Measurements from ENCODE around the gene RBMY1E. TPM values are rescaled to one million over a fixed set of nuclear protein-coding genes. Genes with fewer than 3 reads are reported as not detected.
"Not testable (repeated sequence)": the region's sequence is repeated elsewhere in the genome, so short reads cannot be mapped to it uniquely, and the experiment has no call there.

Gene RBMY1E
- polyA plus RNA-seq (not detected in 3 replicates), polyA minus RNA-seq (not detected in 3 replicates)
- not detected for polyA plus RNA-seq (2011; ENCODE audit: low read depth)
- not detected in 2 replicates for polyA plus RNA-seq (2011; cell fraction: cytosol; rRNA removed)
- not detected in 2 replicates for polyA plus RNA-seq (2011; cell fraction: nucleus; rRNA removed)
- not detected in 2 replicates for polyA plus RNA-seq (2012; ENCODE audit: low replicate concordance)
- not detected for polyA minus RNA-seq (2011; cell fraction: cytosol; rRNA and poly(A)+ RNA removed)
- polyA minus RNA-seq (2011; cell fraction: nucleus; rRNA and poly(A)+ RNA removed): not detected in 2 replicates

- H3K79me2 ChIP-seq (ENCODE audit: control insufficient read depth, insufficient read depth, low read length); H3K4me2 ChIP-seq (ENCODE audit: control insufficient read depth, extremely low read depth, insufficient read depth, low read depth, low read length); H3K4me1 ChIP-seq (ENCODE audit: control insufficient read depth, extremely low read depth, insufficient read depth, low read length); H3K4me3 ChIP-seq (ENCODE audit: control insufficient read depth in 2 of 3, extremely low read depth in 1 of 3, insufficient read depth in 2 of 3, low read depth in 1 of 3, low read length in 3 of 3); dilution Hi-C loops (cut with MboI; ENCODE audit: extremely low pct_ligation_motif_present, low sequenced_read_pairs); H2AFZ ChIP-seq (ENCODE audit: control insufficient read depth, low read length); H3K9ac ChIP-seq (ENCODE audit: control insufficient read depth, extremely low read depth, insufficient read depth, low read length); H4K20me1 ChIP-seq (ENCODE audit: control insufficient read depth, extremely low read depth, insufficient read depth, low read length); H3K36me3 ChIP-seq (ENCODE audit: control insufficient read depth in 2 of 2, extremely low read depth in 1 of 2, insufficient read depth in 2 of 2, low read length in 2 of 2); H3K9me1 ChIP-seq (ENCODE audit: control insufficient read depth, extremely low read depth, insufficient read depth, low read length); H3K9me3 ChIP-seq (ENCODE audit: control insufficient read depth, low read depth, low read length); FAIRE-seq; H3K27me3 ChIP-seq (ENCODE audit: control insufficient read depth, extremely low read depth, insufficient read depth, low read length); DNase-seq (ENCODE audit: low read depth, low spot score); H3K27ac ChIP-seq (ENCODE audit: control insufficient read depth, insufficient read depth, low read length): not testable (repeated sequence)
Observed at GRCh38 chrY:21917932-21918331, at the start of gene RBMY1E. Gene RBMY1E (minus strand): TSS chrY:21918032. CDS start chrY:21916054, 1,978 bp downstream.

- FAIRE-seq; dilution Hi-C loops (cut with MboI; ENCODE audit: extremely low pct_ligation_motif_present, low sequenced_read_pairs); DNase-seq (ENCODE audit: low read depth, low spot score): not testable (repeated sequence)
Observed at GRCh38 chrY:21894426-21894825, 23.4 kb downstream of the RBMY1E start, which contains the start of gene RBMY1D. Gene RBMY1D (minus strand): TSS chrY:21894526. CDS start chrY:21892513, 2,013 bp downstream.

DNA sequence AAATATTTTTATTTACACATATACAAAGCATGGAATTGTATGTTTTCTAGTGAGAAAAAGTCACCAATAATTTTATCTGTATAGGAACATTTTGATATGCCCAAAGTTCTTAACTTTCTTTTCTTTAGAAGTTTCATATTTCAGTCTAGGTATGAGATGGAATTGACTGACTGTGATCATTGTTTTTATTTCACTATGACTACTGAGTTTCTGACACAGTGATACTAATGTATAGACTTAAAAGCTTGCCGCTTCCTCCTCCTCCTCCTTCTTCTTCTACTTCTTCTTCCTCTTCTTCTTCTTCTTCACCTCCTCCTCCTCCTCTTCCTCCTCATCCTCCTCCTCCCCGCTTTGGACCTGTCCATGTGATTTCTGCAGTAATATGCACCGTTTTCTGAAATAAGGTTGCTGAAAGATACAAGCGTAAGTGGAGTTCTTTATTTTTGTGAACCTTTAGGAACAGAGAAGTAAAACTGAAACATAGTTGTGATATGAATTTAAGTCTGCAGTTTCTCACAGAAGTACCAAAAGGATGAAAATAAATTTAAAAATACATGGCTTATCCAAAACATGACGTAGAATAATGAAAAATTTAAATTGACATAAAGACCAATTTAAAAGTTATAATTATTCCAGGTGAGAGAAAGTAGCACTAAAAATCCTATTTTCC, 48.3 kb downstream of the RBMY1E start:
- not testable (repeated sequence) for H3K9ac ChIP-seq (ENCODE audit: control insufficient read depth, extremely low read depth, insufficient read depth, low read length)

More at GRCh38 chrY:21894426-21894825, 23.4 kb downstream of the RBMY1E start, which contains the start of gene RBMY1D:
- H2AFZ ChIP-seq (ENCODE audit: control insufficient read depth, low read length); H3K9me3 ChIP-seq (ENCODE audit: control insufficient read depth, low read depth, low read length); H3K9ac ChIP-seq (ENCODE audit: control insufficient read depth, extremely low read depth, insufficient read depth, low read length); H3K79me2 ChIP-seq (ENCODE audit: control insufficient read depth, insufficient read depth, low read length); H3K4me3 ChIP-seq (ENCODE audit: control insufficient read depth in 2 of 3, extremely low read depth in 1 of 3, insufficient read depth in 2 of 3, low read depth in 1 of 3, low read length in 3 of 3); H3K4me2 ChIP-seq (ENCODE audit: control insufficient read depth, extremely low read depth, insufficient read depth, low read depth, low read length); H4K20me1 ChIP-seq (ENCODE audit: control insufficient read depth, extremely low read depth, insufficient read depth, low read length); H3K4me1 ChIP-seq (ENCODE audit: control insufficient read depth, extremely low read depth, insufficient read depth, low read length); H3K36me3 ChIP-seq (ENCODE audit: control insufficient read depth in 2 of 2, extremely low read depth in 1 of 2, insufficient read depth in 2 of 2, low read length in 2 of 2); H3K9me1 ChIP-seq (ENCODE audit: control insufficient read depth, extremely low read depth, insufficient read depth, low read length); H3K27ac ChIP-seq (ENCODE audit: control insufficient read depth, insufficient read depth, low read length); H3K27me3 ChIP-seq (ENCODE audit: control insufficient read depth, extremely low read depth, insufficient read depth, low read length): not testable (repeated sequence)

More for the DNA sequence above, 48.3 kb downstream of the RBMY1E start:
- H3K4me1 ChIP-seq (ENCODE audit: control insufficient read depth, extremely low read depth, insufficient read depth, low read length); H3K9me1 ChIP-seq (ENCODE audit: control insufficient read depth, extremely low read depth, insufficient read depth, low read length); dilution Hi-C loops (cut with MboI; ENCODE audit: extremely low pct_ligation_motif_present, low sequenced_read_pairs); FAIRE-seq; H3K27me3 ChIP-seq (ENCODE audit: control insufficient read depth, extremely low read depth, insufficient read depth, low read length); H3K9me3 ChIP-seq (ENCODE audit: control insufficient read depth, low read depth, low read length); DNase-seq (ENCODE audit: low read depth, low spot score); H3K27ac ChIP-seq (ENCODE audit: control insufficient read depth, insufficient read depth, low read length); H3K36me3 ChIP-seq (ENCODE audit: control insufficient read depth in 2 of 2, extremely low read depth in 1 of 2, insufficient read depth in 2 of 2, low read length in 2 of 2); H3K4me3 ChIP-seq (ENCODE audit: control insufficient read depth in 2 of 3, extremely low read depth in 1 of 3, insufficient read depth in 2 of 3, low read depth in 1 of 3, low read length in 3 of 3); H3K4me2 ChIP-seq (ENCODE audit: control insufficient read depth, extremely low read depth, insufficient read depth, low read depth, low read length); H3K79me2 ChIP-seq (ENCODE audit: control insufficient read depth, insufficient read depth, low read length); H2AFZ ChIP-seq (ENCODE audit: control insufficient read depth, low read length); H4K20me1 ChIP-seq (ENCODE audit: control insufficient read depth, extremely low read depth, insufficient read depth, low read length): not testable (repeated sequence)

Other genes with a start within 250 kb of the RBMY1E start
- gene RBMY1D, start 23.5 kb downstream of the RBMY1E start, polyA plus RNA-seq: not detected in 3 replicates